ENCODE measurements around the gene PHTF2.
A peak's percentile ranks its signal among the peaks of the same experiment; 100 is the strongest.

Gene PHTF2

DNA sequence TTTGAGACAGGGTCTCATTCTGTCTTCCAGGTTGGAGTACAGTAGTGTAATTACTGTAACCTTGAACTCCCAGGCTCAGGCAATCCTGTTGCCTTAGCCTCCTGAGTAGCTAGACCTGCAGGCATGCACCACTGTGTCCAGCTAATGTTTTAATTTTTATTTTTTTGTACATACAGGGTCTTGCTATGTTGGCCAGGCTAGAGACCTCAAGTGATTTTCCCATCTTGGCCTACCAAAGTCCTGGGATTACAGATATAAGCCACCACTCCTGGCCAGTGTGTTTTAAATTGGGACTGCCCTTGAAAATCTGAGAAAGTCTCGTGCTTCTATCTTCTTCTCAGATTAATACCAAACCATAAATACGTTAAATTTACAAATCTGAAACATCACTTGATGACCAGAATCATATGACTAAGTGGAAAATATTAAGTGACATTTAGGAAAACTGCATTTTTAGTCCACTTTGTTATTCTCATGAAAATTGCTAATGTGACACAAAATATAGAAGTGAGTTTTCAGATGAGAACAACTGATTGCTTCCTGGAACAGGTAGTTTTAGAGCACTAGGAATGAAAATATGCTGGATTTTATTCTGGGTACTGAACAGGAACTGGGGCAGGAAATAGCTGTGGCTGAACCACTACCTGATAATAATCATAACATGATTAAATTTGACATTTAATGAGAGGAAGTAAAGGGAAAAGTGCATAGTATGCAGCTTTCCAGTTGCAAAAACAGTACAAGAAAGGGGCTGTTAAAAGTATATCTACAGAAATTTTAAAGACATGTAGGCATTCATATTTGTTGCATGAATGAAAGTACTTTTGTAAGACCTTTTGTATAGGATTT lies 4.2 kb downstream of the PHTF2 start:
- TF ChIP-seq, protein P1, sequence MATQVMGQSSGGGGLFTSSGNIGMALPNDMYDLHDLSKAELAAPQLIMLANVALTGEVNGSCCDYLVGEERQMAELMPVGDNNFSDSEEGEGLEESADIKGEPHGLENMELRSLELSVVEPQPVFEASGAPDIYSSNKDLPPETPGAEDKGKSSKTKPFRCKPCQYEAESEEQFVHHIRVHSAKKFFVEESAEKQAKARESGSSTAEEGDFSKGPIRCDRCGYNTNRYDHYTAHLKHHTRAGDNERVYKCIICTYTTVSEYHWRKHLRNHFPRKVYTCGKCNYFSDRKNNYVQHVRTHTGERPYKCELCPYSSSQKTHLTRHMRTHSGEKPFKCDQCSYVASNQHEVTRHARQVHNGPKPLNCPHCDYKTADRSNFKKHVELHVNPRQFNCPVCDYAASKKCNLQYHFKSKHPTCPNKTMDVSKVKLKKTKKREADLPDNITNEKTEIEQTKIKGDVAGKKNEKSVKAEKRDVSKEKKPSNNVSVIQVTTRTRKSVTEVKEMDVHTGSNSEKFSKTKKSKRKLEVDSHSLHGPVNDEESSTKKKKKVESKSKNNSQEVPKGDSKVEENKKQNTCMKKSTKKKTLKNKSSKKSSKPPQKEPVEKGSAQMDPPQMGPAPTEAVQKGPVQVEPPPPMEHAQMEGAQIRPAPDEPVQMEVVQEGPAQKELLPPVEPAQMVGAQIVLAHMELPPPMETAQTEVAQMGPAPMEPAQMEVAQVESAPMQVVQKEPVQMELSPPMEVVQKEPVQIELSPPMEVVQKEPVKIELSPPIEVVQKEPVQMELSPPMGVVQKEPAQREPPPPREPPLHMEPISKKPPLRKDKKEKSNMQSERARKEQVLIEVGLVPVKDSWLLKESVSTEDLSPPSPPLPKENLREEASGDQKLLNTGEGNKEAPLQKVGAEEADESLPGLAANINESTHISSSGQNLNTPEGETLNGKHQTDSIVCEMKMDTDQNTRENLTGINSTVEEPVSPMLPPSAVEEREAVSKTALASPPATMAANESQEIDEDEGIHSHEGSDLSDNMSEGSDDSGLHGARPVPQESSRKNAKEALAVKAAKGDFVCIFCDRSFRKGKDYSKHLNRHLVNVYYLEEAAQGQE (IDR thresholded peaks at IDR 0.05; ENCODE audit: low read depth): no peak
- no peak for TF ChIP-seq YY1 (IDR thresholded peaks at IDR 0.05; ENCODE audit: low read depth)
- no peak for TF ChIP-seq CREB1 (IDR thresholded peaks at IDR 0.05; ENCODE audit: low read depth)
- TF ChIP-seq, protein P2, sequence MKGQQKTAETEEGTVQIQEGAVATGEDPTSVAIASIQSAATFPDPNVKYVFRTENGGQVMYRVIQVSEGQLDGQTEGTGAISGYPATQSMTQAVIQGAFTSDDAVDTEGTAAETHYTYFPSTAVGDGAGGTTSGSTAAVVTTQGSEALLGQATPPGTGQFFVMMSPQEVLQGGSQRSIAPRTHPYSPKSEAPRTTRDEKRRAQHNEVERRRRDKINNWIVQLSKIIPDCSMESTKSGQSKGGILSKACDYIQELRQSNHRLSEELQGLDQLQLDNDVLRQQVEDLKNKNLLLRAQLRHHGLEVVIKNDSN (IDR thresholded peaks at IDR 0.05): no peak
- TF ChIP-seq, protein P3, sequence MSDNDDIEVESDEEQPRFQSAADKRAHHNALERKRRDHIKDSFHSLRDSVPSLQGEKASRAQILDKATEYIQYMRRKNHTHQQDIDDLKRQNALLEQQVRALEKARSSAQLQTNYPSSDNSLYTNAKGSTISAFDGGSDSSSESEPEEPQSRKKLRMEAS (IDR thresholded peaks at IDR 0.05): no peak
- TF ChIP-seq TCF12 (IDR thresholded peaks at IDR 0.05; ENCODE audit: low read depth): no peak
- no peak for TF ChIP-seq TEAD4 (IDR thresholded peaks at IDR 0.05)
- TF ChIP-seq EGR1 (IDR thresholded peaks at IDR 0.05): no peak

DNA sequence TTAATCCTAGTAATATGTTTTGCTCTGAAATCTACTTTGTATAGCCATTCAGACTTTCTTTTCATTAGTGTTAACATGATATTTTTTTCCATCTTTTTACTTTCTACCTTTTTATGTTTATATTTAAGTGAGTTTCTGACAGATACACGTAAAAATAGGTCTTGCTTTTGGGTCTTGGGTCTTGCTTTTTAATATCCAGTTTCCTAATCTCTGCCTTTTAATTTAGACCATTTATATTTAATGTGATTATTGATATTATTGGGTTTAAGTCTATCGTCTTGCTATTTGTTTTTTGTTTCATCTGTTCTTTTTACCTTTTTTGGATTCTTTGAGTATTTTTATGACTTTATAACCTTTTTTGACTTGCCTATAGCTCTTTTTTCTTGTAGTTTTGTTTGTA lies 7.9 kb downstream of the PHTF2 start:
- no peak for TF ChIP-seq YY1 (IDR thresholded peaks at IDR 0.05; ENCODE audit: low read depth)
- TF ChIP-seq EGR1 (IDR thresholded peaks at IDR 0.05): no peak

DNA sequence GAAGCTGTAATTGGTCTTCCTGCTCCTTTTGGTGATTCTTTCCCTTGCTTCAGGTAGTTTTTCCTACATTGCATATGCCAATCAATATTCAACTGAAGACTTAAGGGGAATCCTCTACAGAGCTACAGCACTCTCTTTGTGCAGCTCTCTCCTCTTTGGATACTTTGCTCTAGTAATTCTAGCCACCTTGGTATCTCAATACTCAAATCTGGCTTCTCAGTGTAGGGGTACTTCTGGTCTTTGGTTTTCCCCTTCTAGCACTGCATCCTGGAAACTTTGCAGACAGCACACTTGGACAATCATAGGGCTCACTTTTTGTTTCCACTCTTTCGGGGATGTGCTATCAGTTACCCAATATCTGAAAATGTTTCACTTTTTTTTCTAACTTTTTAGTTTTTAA lies 9.9 kb downstream of the PHTF2 start:
- no peak for TF ChIP-seq TCF12 (IDR thresholded peaks at IDR 0.05; ENCODE audit: low read depth)
- TF ChIP-seq, protein P1 (IDR thresholded peaks at IDR 0.05; ENCODE audit: low read depth): no peak

DNA sequence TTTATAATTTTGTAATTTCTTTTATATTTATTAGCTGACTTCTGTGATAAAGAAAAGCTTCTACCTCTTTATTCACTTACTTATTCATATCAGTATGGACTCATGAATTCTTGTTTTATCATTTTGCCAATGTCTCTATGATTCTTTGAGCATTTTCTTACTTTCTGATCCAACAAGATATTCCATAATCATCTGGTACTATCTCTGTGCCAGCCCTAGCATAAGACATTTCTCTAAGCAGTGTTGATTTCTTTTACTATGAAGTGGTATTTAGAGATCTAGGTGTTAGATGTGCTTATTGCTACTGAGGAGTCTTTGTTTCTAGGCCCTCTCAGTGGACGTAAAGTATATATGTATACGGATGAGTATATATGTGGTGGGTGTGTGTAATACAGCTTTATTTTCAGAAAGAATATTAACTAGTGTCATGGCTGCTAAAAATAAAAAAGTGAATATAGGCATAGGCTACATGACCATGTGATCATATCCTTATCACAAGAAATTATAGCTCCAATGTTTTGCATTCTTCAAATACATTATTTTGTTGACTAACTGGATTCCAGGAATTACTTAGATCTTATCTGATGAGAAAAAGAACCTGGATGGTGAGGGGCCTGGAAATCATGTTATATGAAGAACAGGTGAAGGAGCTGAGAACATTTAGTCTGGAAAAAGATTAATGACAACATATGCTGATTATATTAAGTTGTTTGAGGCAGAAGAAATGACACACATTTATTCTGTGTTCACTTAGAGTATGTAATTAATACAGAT lies 13.1 kb downstream of the PHTF2 start:
- TF ChIP-seq, protein P1 (IDR thresholded peaks at IDR 0.05; ENCODE audit: low read depth): no peak
- TF ChIP-seq FOXM1 (IDR thresholded peaks at IDR 0.05; ENCODE audit: borderline replicate concordance, low read depth): no peak
- TF ChIP-seq ZBTB7A (IDR thresholded peaks at IDR 0.05; ENCODE audit: low read depth): no peak
- TF ChIP-seq TEAD4 (IDR thresholded peaks at IDR 0.05): peak; percentile 56; the same call in 1 of the 2 replicates
- TF ChIP-seq, protein P2 (IDR thresholded peaks at IDR 0.05): no peak
- no peak for TF ChIP-seq YY1 (IDR thresholded peaks at IDR 0.05; ENCODE audit: low read depth)
- TF ChIP-seq CEBPB (IDR thresholded peaks at IDR 0.05): no peak
- TF ChIP-seq RAD21 (IDR thresholded peaks at IDR 0.05; ENCODE audit: low read depth): no peak

DNA sequence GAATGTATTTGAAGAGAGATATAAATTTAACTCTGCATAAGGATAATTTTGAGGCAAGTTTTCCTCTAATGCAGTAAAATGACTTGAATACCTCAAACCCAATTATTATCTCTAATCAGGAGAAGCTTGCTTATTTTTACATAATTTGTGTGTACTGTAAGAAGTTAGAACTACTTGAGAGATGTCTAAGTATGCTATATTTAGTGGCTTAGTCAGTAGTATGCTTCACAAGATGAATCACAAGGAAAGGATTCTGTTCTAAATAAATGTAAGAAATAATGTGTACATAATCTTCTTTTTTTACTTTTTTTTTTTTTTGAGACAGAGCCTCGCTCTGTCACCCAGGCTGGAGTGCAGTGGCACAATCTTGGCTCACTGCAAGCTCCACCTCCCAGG lies 13.7 kb downstream of the PHTF2 start:
- no peak for TF ChIP-seq TAF1 (IDR thresholded peaks at IDR 0.05; ENCODE audit: low read depth)
- TF ChIP-seq RAD21 (IDR thresholded peaks at IDR 0.05; ENCODE audit: low read depth): no peak
- TF ChIP-seq TEAD4 (IDR thresholded peaks at IDR 0.05): no peak
- no peak for TF ChIP-seq FOXM1 (IDR thresholded peaks at IDR 0.05; ENCODE audit: borderline replicate concordance, low read depth)
- TF ChIP-seq CREB1 (IDR thresholded peaks at IDR 0.05; ENCODE audit: low read depth): no peak
- no peak for TF ChIP-seq TCF12 (IDR thresholded peaks at IDR 0.05; ENCODE audit: low read depth)
- TF ChIP-seq EP300 (IDR thresholded peaks at IDR 0.05; ENCODE audit: borderline replicate concordance): no peak
- no peak for TF ChIP-seq ZBTB7A (IDR thresholded peaks at IDR 0.05; ENCODE audit: low read depth)
